Activated naive CD4-positive, alpha-beta T cell treated with Interleukin-2 at 50 U/mL for 16 hours (primary cell): Measurements from ENCODE around the gene CCSER1.
"Not testable (repeated sequence)": the region's sequence is repeated elsewhere in the genome, so short reads cannot be mapped to it uniquely, and the experiment has no call there.

Experiments used
- DNase-seq: peaks from one replicate; pipeline ENCODE4 v3.0.0-alpha.2; 2020

The CCSER1 gene

GRCh38 chr4:90584051-90584450, 456.9 kb downstream of the CCSER1 start:
- DNase-seq, result no peak

- no peak for DNase-seq
Observed at GRCh38 chr4:90585961-90586360, 458.8 kb downstream of the CCSER1 start.

GRCh38 chr4:90586799-90587198, 459.6 kb downstream of the CCSER1 start:
- DNase-seq, result no peak

- no peak for DNase-seq
Observed at GRCh38 chr4:90597927-90598326, 470.7 kb downstream of the CCSER1 start.

- DNase-seq, result no peak
Observed at GRCh38 chr4:90598741-90599140, 471.5 kb downstream of the CCSER1 start.

GRCh38 chr4:90602726-90603125, 475.5 kb downstream of the CCSER1 start:
- DNase-seq, result no peak

GRCh38 chr4:90603540-90603939, 476.3 kb downstream of the CCSER1 start:
- DNase-seq, result no peak

- no peak for DNase-seq
Observed at GRCh38 chr4:90606781-90607180, 479.6 kb downstream of the CCSER1 start.

- no peak for DNase-seq
Observed at GRCh38 chr4:90614371-90614770, 487.2 kb downstream of the CCSER1 start.

GRCh38 chr4:90621080-90621479, 493.9 kb downstream of the CCSER1 start:
- DNase-seq, result no peak

- DNase-seq, result no peak
Observed at GRCh38 chr4:90624781-90625180, 497.6 kb downstream of the CCSER1 start.

- DNase-seq, result no peak
Observed at GRCh38 chr4:90641861-90642599, 514.8 kb downstream of the CCSER1 start.

- no peak for DNase-seq
Observed at GRCh38 chr4:90643156-90643555, 516.0 kb downstream of the CCSER1 start.

- no peak for DNase-seq
Observed at GRCh38 chr4:90648311-90648710, 521.1 kb downstream of the CCSER1 start.

GRCh38 chr4:90648791-90649190, 521.6 kb downstream of the CCSER1 start:
- DNase-seq, result no peak

GRCh38 chr4:90660672-90661071, 533.5 kb downstream of the CCSER1 start:
- DNase-seq, result no peak

- DNase-seq, result no peak
Observed at GRCh38 chr4:90670183-90670582, 543.0 kb downstream of the CCSER1 start.

GRCh38 chr4:90689739-90690138, 562.5 kb downstream of the CCSER1 start:
- no peak for DNase-seq

- DNase-seq, result no peak
Observed at GRCh38 chr4:90695411-90695810, 568.2 kb downstream of the CCSER1 start.

GRCh38 chr4:90705501-90705900, 578.3 kb downstream of the CCSER1 start:
- not testable (repeated sequence) for DNase-seq

GRCh38 chr4:90715242-90715641, 588.0 kb downstream of the CCSER1 start:
- DNase-seq, result no peak

GRCh38 chr4:90718931-90719330, 591.7 kb downstream of the CCSER1 start:
- no peak for DNase-seq

GRCh38 chr4:90727938-90728337, 600.7 kb downstream of the CCSER1 start:
- no peak for DNase-seq

- no peak for DNase-seq
Observed at GRCh38 chr4:90730752-90731151, 603.6 kb downstream of the CCSER1 start.

- DNase-seq, result no peak
Observed at GRCh38 chr4:90733211-90733610, 606.0 kb downstream of the CCSER1 start.
